ENCODE results near the gene DMKN. TPM values are rescaled to one million over a fixed set of nuclear protein-coding genes. Genes with fewer than 3 reads are reported as not detected.

The DMKN gene
- total and polyA plus RNA-seq, 2 donors (not counting 3 experiments of a cell fraction or from before 2014, with no cell fraction given) = not detected

DNA sequence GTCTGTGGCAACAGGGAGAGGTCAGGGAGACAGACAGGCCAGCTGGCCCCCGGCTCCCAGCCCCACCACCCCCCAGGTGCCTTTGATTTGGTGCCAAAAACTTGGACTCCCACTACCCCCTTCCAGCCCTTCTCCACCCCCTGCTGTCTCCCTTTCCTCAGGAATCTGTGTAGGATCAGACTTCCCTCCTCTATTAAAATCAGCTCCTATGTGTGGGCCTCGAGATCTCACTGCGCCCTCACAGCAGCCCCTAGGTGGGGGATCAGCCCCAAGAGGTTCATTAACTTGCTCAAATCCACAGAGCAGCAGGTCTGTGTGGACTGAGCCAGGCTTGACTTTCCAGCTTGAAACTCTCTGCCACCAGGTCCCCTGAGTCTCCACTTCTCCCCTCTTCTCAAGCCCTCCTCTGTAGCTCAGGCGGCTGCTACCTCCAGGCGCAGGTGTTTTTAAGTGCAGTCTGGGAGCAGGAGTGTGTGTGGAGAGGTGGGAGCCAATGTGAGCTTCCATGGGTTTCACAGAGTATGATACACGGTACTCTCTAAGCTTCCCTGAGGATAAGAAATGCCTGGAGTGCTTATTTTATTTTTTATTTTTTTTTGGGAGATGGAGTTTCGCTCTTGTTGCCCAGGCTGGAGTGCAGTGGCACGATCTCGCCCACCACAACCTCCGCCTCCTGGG, 21.5 kb upstream of the DMKN start:
- CTCF ChIA-PET = interaction anchor here (0.8 to 1.6 kb wide), 2 partner anchors 14 to 25 kb away, joined by 3 to 5 read pairs; no protein-coding TSS in a partner anchor
- no peak overlapping the region for H3K27ac ChIP-seq (ENCODE audit: insufficient read depth, low read depth, low read length)
- H3K4me3 ChIP-seq (replicated peaks in 1 of 3; ENCODE audit: insufficient read depth in 1 of 3, low read depth in 1 of 3, low read length in 3 of 3) = no peak overlapping the region
- no peak overlapping the region for H2AFZ ChIP-seq (ENCODE audit: low read depth, low read length)
- no peaks in the 10 kb centered on the region for H3K36me3 ChIP-seq (ENCODE audit: control insufficient read depth in 2 of 2, extremely low read depth in 1 of 2, insufficient read depth in 2 of 2, low read length in 2 of 2)
- H3K9me3 ChIP-seq (replicated peaks; ENCODE audit: control insufficient read depth, insufficient read depth, low read length) = no peaks in the 10 kb centered on the region
- no peak for TF ChIP-seq JUN (IDR thresholded peaks at IDR 0.05; ENCODE audit: borderline replicate concordance, insufficient read depth, insufficient read length, low read depth)
- TF ChIP-seq POLR2A (IDR thresholded peaks at IDR 0.05; ENCODE audit: low read depth, low read length) = no peak
- no peak for TF ChIP-seq MYC (IDR thresholded peaks at IDR 0.05; ENCODE audit: low read depth, low read length)
- no peak for TF ChIP-seq EZH2 (IDR thresholded peaks at IDR 0.05; ENCODE audit: borderline replicate concordance, low read depth, low read length, severe bottlenecking)
- no peak for TF ChIP-seq POLR2AphosphoS5 (IDR thresholded peaks at IDR 0.05; ENCODE audit: insufficient read depth, low read depth, low read length)
- no peak for TF ChIP-seq MAX (IDR thresholded peaks at IDR 0.05; ENCODE audit: insufficient read depth, insufficient read length)
- no peak for TF ChIP-seq GATA2 (IDR thresholded peaks at IDR 0.05; ENCODE audit: insufficient read depth, insufficient read length, low read depth, low read length)
- no peak for TF ChIP-seq FOS (IDR thresholded peaks at IDR 0.05; ENCODE audit: borderline replicate concordance, insufficient read depth, low read length)
- TF ChIP-seq, protein P1, sequence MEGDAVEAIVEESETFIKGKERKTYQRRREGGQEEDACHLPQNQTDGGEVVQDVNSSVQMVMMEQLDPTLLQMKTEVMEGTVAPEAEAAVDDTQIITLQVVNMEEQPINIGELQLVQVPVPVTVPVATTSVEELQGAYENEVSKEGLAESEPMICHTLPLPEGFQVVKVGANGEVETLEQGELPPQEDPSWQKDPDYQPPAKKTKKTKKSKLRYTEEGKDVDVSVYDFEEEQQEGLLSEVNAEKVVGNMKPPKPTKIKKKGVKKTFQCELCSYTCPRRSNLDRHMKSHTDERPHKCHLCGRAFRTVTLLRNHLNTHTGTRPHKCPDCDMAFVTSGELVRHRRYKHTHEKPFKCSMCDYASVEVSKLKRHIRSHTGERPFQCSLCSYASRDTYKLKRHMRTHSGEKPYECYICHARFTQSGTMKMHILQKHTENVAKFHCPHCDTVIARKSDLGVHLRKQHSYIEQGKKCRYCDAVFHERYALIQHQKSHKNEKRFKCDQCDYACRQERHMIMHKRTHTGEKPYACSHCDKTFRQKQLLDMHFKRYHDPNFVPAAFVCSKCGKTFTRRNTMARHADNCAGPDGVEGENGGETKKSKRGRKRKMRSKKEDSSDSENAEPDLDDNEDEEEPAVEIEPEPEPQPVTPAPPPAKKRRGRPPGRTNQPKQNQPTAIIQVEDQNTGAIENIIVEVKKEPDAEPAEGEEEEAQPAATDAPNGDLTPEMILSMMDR (IDR thresholded peaks at IDR 0.05; ENCODE audit: extremely low read depth in 1 of 2, insufficient read depth in 1 of 2, low read depth in 1 of 2, low read length in 2 of 2) = no peak
- intact Hi-C loops (cut with micrococcal nuclease) = no loop called here
- no peak for DNase-seq (ENCODE audit: low read depth, low spot score)
- BruUV-seq (replicated peaks) = no TSS peak
- no peak overlapping the region for H3K9ac ChIP-seq (replicated peaks; ENCODE audit: extremely low read depth, insufficient read depth, low read length)
- dilution Hi-C loops (cut with MboI; ENCODE audit: extremely low pct_ligation_motif_present, low sequenced_read_pairs) = no loop called here
- no peaks in the 10 kb centered on the region for H3K4me1 ChIP-seq (ENCODE audit: control insufficient read depth, extremely low read depth, insufficient read depth, low read length)
- no peaks in the 10 kb centered on the region for H4K20me1 ChIP-seq (replicated peaks; ENCODE audit: control insufficient read depth, extremely low read depth, insufficient read depth, low read length)
- no peaks in the 10 kb centered on the region for H3K79me2 ChIP-seq (ENCODE audit: control insufficient read depth, insufficient read depth, low read length)
- no peak overlapping the region for H3K4me2 ChIP-seq (ENCODE audit: insufficient read depth, low read length)
- POLR2A ChIA-PET = no interaction called here
- H3K9me1 ChIP-seq (replicated peaks; ENCODE audit: control insufficient read depth, extremely low read depth, insufficient read depth, low read length) = no peaks in the 10 kb centered on the region
- no peak for FAIRE-seq
- H3K27me3 ChIP-seq (ENCODE audit: control insufficient read depth in 2 of 2, insufficient read depth in 2 of 2, low read length in 2 of 2) = peaks cover 11 to 12% of the 10 kb centered on the region in 2 experiments

Measured in endothelial cell of umbilical vein (primary cell).